GM12873 (cell line): ENCODE data around the gene FLRT1.
A peak's percentile ranks its signal among the peaks of the same experiment; 100 is the strongest.

Source experiments
- CTCF ChIP-seq: IDR thresholded peaks from 2 replicates; pipeline ENCODE4 v1.5.1; 2012; ENCODE audit warnings: low read depth, mild to moderate bottlenecking, moderate library complexity, low read length, control low read depth; ENCODE audit not compliant: insufficient read depth; ENCODE audit errors: missing control alignments

Gene FLRT1

GRCh38 chr11:64035081-64035524 is 628 bp upstream of the FLRT1 start:
- no peak for TF ChIP-seq CTCF

DNA sequence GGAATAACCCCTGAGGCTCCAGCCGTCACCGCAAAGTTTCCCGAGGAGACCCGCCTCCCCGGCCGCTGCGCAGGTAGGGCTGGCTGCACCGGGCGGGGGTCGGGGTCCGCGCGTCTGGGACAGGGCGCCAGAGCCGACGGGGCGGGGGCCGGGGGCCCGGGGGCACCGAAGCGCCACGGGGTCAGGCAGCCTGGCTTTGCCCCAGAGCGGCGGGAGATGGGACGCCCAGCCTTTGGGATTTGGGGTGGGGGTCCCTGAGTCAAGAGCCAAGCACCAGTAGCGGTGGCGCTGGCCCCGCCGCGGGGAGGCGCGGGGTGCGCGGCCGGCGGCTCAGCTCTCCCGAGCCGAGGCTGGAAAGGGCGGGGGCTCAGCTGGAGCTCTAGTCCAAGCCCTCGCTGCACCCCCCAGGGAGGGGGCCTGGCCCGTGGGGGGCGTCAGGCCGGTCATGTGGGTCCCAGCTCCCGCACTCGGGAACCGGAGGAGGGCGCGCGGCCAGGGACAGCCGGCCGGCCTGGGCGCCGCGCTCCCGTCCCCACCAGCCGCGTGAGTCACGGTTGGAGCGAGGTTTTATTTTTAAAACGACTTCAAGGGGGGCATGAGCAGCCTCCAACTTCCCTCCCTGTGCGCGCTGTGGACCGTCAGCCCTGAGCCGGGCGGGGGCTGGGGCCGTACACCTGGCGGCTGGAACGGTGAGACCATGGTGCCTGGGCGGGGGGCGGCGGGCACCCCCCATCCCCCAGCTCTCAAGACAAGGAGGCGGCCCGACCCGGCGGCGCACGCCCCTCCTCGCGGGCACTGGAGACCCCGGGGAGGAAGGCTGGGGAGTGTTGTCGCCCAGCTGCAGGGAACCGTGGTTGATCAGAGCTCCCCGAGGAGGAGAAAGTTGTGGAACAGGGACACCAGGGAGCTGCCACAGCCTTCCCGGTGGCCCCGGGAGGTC is 626 bp downstream of the FLRT1 start:
- no peak for TF ChIP-seq CTCF

- TF ChIP-seq CTCF = no peak
These were observed 1.4 kb downstream of the FLRT1 start for GRCh38 chr11:64037027-64037634.

GRCh38 chr11:64038500-64038899 is 2.8 kb downstream of the FLRT1 start:
- TF ChIP-seq CTCF = no peak

- no peak for TF ChIP-seq CTCF
These were observed 3.4 kb downstream of the FLRT1 start for GRCh38 chr11:64039012-64039665.

DNA sequence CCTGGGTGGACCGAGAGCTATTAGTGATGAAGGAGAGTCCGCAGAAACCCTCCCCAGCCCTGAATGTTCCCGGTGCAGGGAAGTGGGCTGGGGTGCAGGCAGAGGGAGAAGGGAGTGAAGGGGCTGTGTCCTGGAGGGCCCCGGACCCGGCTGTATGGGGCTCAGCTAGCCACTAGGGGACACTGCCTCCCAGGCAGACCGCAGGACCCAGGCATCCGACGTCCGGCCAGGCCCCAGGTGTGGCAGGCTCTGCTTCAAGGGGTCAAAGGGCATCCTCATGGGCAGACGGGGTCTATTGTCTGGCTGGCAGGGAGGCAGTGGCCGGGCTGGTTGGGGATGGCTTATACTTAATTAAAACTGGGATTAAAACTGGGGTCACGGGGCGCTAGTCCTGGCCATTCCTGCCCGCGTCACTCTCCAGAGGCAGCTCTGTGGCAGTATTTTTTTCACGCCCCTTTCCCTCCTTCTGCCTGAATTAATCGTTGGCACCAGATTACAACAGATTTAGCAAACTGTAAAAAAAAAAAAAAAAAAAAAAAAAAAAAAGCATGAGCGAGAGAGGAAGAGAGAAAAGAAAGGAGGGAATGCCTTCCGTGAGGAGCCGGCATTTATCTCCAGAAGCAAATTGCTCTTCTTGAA is 5.1 kb downstream of the FLRT1 start:
- TF ChIP-seq CTCF = peak; percentile 38
